LNCaP clone FGC (cell line): ENCODE data around the gene KIAA0825.

ENCODE experiments used
- DNase-seq: peaks from one replicate; pipeline ENCODE4 v3.0.0-alpha.2; 2011; ENCODE audit warnings: low read depth
- H3K4me3 ChIP-seq: 2 replicates; pipeline ENCODE4 v1.5.1; 2011; ENCODE audit warnings: mild to moderate bottlenecking, low read depth, low read length, control low read depth
- CTCF ChIP-seq: IDR thresholded peaks from 2 replicates; pipeline ENCODE4 v1.5.1; 2012; ENCODE audit warnings: mild to moderate bottlenecking; ENCODE audit not compliant: control insufficient read depth, insufficient read depth; ENCODE audit errors: extremely low read depth

KIAA0825 gene

DNA sequence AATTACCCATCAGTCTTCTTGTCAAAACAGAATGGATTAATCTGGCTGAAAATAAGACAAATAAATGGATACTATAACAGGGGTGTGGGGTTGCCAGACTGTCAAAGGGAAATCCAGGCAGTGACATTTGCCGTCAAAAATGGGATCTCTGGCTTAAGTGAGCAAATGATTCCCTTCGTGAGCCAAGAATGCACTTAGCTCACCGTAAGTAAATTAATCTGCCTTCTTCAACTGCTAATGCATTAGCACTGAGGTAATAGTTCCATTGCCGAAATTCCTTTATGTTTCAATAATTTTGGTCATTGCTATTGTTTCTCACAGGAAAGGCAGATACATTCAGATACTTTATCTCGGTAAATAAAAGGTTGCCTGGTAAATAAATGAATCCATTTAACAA lies 377.8 kb downstream of the KIAA0825 start:
- no peak for DNase-seq
- TF ChIP-seq CTCF = no peak
- H3K4me3 ChIP-seq = no peak overlapping the region

GRCh38 chr5:94240134-94240533 lies 378.3 kb downstream of the KIAA0825 start:
- no peak for TF ChIP-seq CTCF
- DNase-seq = peak; percentile 72
- no peak overlapping the region for H3K4me3 ChIP-seq

DNA sequence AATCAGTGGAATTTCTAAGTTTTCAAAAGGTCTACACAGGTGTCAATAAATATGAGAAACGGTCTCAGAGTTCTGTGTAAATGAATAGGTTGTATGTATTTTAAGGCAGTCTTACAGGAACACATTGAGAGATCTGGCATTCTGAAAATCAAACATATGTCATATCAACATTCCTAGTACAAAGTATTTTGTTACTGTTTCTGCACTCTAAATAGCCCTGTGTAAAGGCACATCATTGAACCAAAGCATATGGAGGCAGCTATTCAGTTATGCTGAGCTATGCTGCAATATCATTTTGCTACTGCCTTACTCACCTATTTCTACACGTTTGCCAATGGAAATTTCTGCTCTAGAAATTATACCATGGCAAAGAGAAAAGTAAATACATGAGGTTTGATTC lies 379.1 kb downstream of the KIAA0825 start:
- no peak overlapping the region for H3K4me3 ChIP-seq
- no peak for DNase-seq
- TF ChIP-seq CTCF = no peak

- TF ChIP-seq CTCF = no peak
- no peak for DNase-seq
- no peak overlapping the region for H3K4me3 ChIP-seq
Observed at GRCh38 chr5:94234987-94235386, 383.4 kb downstream of the KIAA0825 start.

DNA sequence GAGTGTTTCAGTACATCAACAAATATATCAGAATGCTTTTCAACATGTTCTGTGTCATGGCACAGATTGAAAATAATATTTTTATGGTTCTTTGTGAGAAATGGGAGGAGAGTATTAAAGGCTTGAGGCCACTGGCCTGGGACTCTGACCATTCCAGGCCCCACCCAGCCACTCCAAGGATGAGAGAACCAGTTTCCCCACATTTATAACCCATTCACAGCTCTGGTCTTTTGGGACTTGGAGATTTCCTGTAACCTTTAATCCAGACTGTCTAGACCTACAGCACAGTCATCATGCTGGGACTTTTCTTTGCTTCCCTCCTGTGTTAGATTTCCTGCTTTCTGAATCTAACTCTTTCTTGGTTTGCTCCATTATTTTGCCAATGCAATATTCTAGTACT lies 389.6 kb downstream of the KIAA0825 start:
- no peak for TF ChIP-seq CTCF
- no peak for DNase-seq
- H3K4me3 ChIP-seq = no peak overlapping the region

DNA sequence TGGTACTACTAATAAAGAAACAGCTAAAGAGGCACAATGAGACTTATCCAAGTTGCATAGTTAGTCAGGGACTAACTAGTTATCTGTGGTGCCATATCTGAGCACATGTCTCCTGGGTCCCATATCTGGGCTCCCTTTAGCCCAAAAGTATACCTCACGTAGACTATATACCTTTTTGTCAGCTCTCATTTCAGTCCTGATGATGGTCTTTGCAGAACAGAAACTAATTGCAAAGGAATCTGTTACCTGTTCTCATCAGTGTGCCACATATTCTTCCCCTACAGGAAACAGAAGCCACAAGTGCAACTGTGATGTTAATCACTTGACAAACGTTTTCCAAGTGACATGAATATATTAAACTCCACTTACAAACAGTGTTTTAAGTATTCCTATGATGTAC lies 395.2 kb downstream of the KIAA0825 start:
- H3K4me3 ChIP-seq = no peak overlapping the region
- no peak for TF ChIP-seq CTCF

DNA sequence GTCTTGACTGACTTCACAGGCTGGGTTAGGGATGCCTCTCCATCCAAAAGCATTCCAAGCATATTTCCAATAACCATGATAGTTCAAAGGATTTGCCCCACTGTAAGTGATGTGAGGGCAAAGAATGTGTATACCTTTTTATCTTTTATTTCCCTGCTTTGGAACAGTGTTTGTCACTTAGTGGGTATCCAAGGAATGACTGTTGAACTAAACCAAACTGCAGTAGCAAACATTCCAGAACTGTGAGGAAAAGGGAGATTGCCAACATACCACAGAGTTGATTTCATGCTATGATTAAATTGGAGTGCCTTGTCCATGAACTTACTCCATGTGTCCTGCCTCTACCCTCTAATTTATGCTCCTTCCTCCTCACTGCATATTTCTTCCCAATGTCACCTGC lies 400.0 kb downstream of the KIAA0825 start:
- DNase-seq = no peak
- TF ChIP-seq CTCF = no peak
- no peak overlapping the region for H3K4me3 ChIP-seq

More for the DNA sequence above, 395.2 kb downstream of the KIAA0825 start:
- DNase-seq = no peak
